ENCODE measurements around the gene PLCL2.
"Not testable (repeated sequence)": the region's sequence is repeated elsewhere in the genome, so short reads cannot be mapped to it uniquely, and the experiment has no call there.

PLCL2 gene

DNA sequence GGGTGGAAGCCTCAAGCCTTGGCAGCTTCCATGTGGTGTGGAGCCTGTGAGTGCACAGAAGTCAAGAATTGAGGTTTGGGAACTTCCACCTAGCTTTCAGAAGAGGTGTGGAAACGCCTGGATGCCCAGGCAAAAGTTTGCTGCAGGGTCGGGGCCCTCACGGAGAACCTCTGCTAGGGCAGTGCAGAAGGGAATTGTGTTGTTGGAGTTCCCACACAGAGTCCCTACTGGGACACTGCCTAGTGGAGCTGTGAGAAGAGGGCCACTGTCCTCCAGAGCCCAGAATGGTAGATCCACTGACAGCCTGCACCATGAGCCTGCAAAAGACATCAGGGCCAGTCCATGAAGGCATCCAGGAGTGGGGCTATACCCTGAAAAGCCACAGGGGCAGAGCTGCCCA is 243.9 kb downstream of the PLCL2 start:
- not testable (repeated sequence) for H3K27me3 ChIP-seq (ENCODE audit: control insufficient read depth in 1 of 2, insufficient read depth in 1 of 2, low read length in 2 of 2); H3K27ac ChIP-seq (ENCODE audit: low read length, poor library complexity, severe bottlenecking); H3K9me3 ChIP-seq (ENCODE audit: control insufficient read depth, low read length); H3K4me1 ChIP-seq (ENCODE audit: control insufficient read depth, insufficient read depth, low read depth, low read length); H3K36me3 ChIP-seq (ENCODE audit: control insufficient read depth in 1 of 2, insufficient read depth in 2 of 2, low read depth in 1 of 2, low read length in 2 of 2); H3K23ac ChIP-seq (ENCODE audit: low read length in 2 of 2); H2BK12ac ChIP-seq (ENCODE audit: low read length in 2 of 2); H3K4me3 ChIP-seq (ENCODE audit: insufficient read depth in 1 of 2, low read depth in 1 of 2, low read length in 2 of 2); DNase-seq; H2AK5ac ChIP-seq (ENCODE audit: low read length, severe bottlenecking); H4K91ac ChIP-seq (ENCODE audit: low read length); H3K4me2 ChIP-seq (ENCODE audit: low read length, poor library complexity, severe bottlenecking); H3K4ac ChIP-seq (ENCODE audit: low read depth in 1 of 2, low read length in 2 of 2); H2BK5ac ChIP-seq (ENCODE audit: low read depth, low read length, poor library complexity, severe bottlenecking); H4K8ac ChIP-seq (ENCODE audit: low read length); H3K14ac ChIP-seq (ENCODE audit: low read length in 2 of 2); H3K79me1 ChIP-seq (replicated peaks; ENCODE audit: low read length, poor library complexity, severe bottlenecking); H2BK120ac ChIP-seq (ENCODE audit: low read depth, low read length); H3K9ac ChIP-seq (ENCODE audit: low read length); H2AFZ ChIP-seq (ENCODE audit: low read depth, low read length); H2BK15ac ChIP-seq (ENCODE audit: low read depth, poor library complexity, severe bottlenecking); H3K18ac ChIP-seq (ENCODE audit: low read depth in 1 of 2, low read length in 2 of 2)
- WGBS = 69% methylated on average over 3 of the region's 3 CpGs

DNA sequence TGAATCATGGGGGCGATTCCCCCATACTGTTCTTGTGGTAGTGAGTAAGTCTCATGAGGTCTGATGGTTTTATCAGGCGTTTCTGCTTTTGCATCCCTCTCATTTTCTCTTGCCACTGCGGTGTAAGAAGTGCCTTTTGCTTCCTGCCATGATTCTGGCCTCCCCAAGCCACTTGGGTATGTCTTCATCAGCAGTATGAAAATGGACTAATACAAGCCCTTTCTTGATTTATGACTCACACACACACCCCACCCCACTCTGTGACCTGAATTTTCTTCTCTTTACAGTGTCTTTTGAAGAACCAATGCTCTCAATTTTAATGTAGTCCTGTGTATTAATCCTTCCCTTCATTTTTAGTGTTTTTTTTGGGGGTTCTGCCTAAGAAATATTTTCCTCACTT is 244.8 kb downstream of the PLCL2 start:
- H3K27ac ChIP-seq (ENCODE audit: low read length, poor library complexity, severe bottlenecking) = no peak overlapping the region
- no peak overlapping the region for H3K18ac ChIP-seq (ENCODE audit: low read depth in 1 of 2, low read length in 2 of 2)
- no peaks in the 10 kb centered on the region for H3K9me3 ChIP-seq (ENCODE audit: control insufficient read depth, low read length)
- no peak for DNase-seq
- H3K4ac ChIP-seq (ENCODE audit: low read depth in 1 of 2, low read length in 2 of 2) = no peak overlapping the region
- H3K23ac ChIP-seq (ENCODE audit: low read length in 2 of 2) = no peak overlapping the region
- no peak overlapping the region for H2BK15ac ChIP-seq (ENCODE audit: low read depth, poor library complexity, severe bottlenecking)
- H3K9ac ChIP-seq (ENCODE audit: low read length) = no peak overlapping the region
- H3K14ac ChIP-seq (ENCODE audit: low read length in 2 of 2) = no peak overlapping the region
- no peak overlapping the region for H2AK5ac ChIP-seq (ENCODE audit: low read length, severe bottlenecking)
- H2AFZ ChIP-seq (ENCODE audit: low read depth, low read length) = no peak overlapping the region
- no peak overlapping the region for H3K4me3 ChIP-seq (ENCODE audit: insufficient read depth in 1 of 2, low read depth in 1 of 2, low read length in 2 of 2)
- no peaks in the 10 kb centered on the region for H3K79me1 ChIP-seq (replicated peaks; ENCODE audit: low read length, poor library complexity, severe bottlenecking)
- no peaks in the 10 kb centered on the region for H3K27me3 ChIP-seq (ENCODE audit: control insufficient read depth in 1 of 2, insufficient read depth in 1 of 2, low read length in 2 of 2)
- no peak overlapping the region for H2BK120ac ChIP-seq (ENCODE audit: low read depth, low read length)
- no peaks in the 10 kb centered on the region for H3K4me1 ChIP-seq (ENCODE audit: control insufficient read depth, insufficient read depth, low read depth, low read length)
- WGBS = 64% methylated on average over 3 of the region's 3 CpGs
- no peak overlapping the region for H4K8ac ChIP-seq (ENCODE audit: low read length)
- H3K36me3 ChIP-seq (ENCODE audit: control insufficient read depth in 1 of 2, insufficient read depth in 2 of 2, low read depth in 1 of 2, low read length in 2 of 2) = no peaks in the 10 kb centered on the region
- no peak overlapping the region for H4K91ac ChIP-seq (ENCODE audit: low read length)
- H2BK5ac ChIP-seq (ENCODE audit: low read depth, low read length, poor library complexity, severe bottlenecking) = no peak overlapping the region
- H2BK12ac ChIP-seq (ENCODE audit: low read length in 2 of 2) = no peak overlapping the region
- H3K4me2 ChIP-seq (ENCODE audit: low read length, poor library complexity, severe bottlenecking) = no peak overlapping the region

DNA sequence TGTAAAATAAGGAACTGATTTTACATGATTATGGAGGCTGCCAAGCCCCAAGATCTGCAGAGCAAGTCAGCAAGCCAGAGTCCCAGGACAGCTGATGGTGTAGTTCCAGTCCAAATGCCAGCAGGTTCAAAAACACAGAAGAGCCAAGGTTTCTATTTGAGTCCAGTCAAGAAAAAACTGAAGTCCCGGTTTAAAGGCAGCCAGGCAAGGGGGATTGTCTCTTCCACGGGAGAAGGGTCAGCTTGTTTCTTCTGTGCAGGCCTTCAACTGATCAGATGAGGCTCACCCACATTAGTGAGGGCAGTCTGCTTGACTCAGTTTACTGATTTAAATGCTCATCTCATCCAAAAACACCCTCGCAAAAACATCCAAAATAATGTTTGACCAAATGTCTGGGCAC is 246.2 kb downstream of the PLCL2 start:
- Histone ChIP-seq H4K91ac (ENCODE audit: low read length) (no peak overlapping the region), H3K4me1 (ENCODE audit: control insufficient read depth, insufficient read depth, low read depth, low read length) (peaks cover under 1% of the 10 kb centered on the region), H3K4me3 (ENCODE audit: insufficient read depth in 1 of 2, low read depth in 1 of 2, low read length in 2 of 2) (no peak overlapping the region), H3K79me1 (replicated peaks; ENCODE audit: low read length, poor library complexity, severe bottlenecking) (no peaks in the 10 kb centered on the region), H3K9me3 (ENCODE audit: control insufficient read depth, low read length) (peaks cover 3% of the 10 kb centered on the region), H3K23ac (ENCODE audit: low read length in 2 of 2) (no peak overlapping the region), H3K18ac (ENCODE audit: low read depth in 1 of 2, low read length in 2 of 2) (no peak overlapping the region), H3K36me3 (ENCODE audit: control insufficient read depth in 1 of 2, insufficient read depth in 2 of 2, low read depth in 1 of 2, low read length in 2 of 2) (no peaks in the 10 kb centered on the region), H2AFZ (ENCODE audit: low read depth, low read length) (no peak overlapping the region), H3K9ac (ENCODE audit: low read length) (no peak overlapping the region), H3K4me2 (ENCODE audit: low read length, poor library complexity, severe bottlenecking) (no peak overlapping the region), H2BK5ac (ENCODE audit: low read depth, low read length, poor library complexity, severe bottlenecking) (no peak overlapping the region), H3K27me3 (ENCODE audit: control insufficient read depth in 1 of 2, insufficient read depth in 1 of 2, low read length in 2 of 2) (no peaks in the 10 kb centered on the region), H3K4ac (ENCODE audit: low read depth in 1 of 2, low read length in 2 of 2) (no peak overlapping the region), H2BK12ac (ENCODE audit: low read length in 2 of 2) (no peak overlapping the region), H3K14ac (ENCODE audit: low read length in 2 of 2) (no peak overlapping the region), H3K27ac (ENCODE audit: low read length, poor library complexity, severe bottlenecking) (no peak overlapping the region), H2BK15ac (ENCODE audit: low read depth, poor library complexity, severe bottlenecking) (no peak overlapping the region), H2AK5ac (ENCODE audit: low read length, severe bottlenecking) (no peak overlapping the region), H4K8ac (ENCODE audit: low read length) (no peak overlapping the region), H2BK120ac (ENCODE audit: low read depth, low read length) (no peak overlapping the region)
- 90% methylated on average over 3 of the region's 3 CpGs for WGBS
- no peak for DNase-seq

DNA sequence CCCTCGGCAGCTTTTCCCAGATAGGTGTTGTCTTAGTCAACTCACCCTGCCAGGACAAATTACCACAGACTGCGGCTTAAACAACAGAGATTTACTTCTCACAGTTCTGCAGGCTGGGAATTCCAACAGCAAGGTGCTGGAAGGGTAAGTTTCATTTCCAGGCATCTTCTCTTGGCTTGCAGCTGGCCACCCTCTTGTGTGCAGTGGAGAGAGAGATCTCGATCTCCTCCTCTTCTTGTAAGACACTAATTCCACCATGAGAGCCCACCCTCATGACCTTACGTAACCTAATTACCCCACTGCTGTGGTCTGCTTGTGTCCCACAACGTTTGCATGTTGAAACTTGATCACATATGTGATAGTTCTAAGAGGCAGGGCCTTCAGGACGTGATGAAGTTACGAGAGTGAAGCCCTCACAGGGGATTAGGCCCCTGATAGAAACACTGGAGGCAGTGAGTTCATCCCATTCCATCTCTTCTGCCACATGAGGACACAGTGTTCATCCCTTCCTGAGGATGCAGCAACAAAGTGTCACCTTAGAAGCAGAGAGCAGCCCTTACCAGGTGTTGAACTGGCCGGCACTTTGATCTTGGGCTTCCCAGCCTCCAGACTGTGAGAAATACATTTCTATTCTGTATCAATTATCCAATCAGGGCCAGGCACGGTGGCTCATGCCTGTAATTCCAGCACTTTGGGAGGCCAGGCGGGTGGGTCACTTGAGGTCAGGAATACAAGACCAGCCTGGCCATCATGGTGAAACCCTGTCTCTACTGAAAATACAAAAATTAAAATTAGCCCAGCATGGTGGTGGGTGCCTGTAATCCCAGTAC is 247.7 kb downstream of the PLCL2 start:
- Histone ChIP-seq H3K4me3 (ENCODE audit: insufficient read depth in 1 of 2, low read depth in 1 of 2, low read length in 2 of 2) (no peak overlapping the region), H3K79me1 (replicated peaks; ENCODE audit: low read length, poor library complexity, severe bottlenecking) (no peaks in the 10 kb centered on the region), H2AFZ (ENCODE audit: low read depth, low read length) (no peak overlapping the region), H3K9me3 (ENCODE audit: control insufficient read depth, low read length) (peaks cover 8% of the 10 kb centered on the region), H3K4ac (ENCODE audit: low read depth in 1 of 2, low read length in 2 of 2) (no peak overlapping the region), H2AK5ac (ENCODE audit: low read length, severe bottlenecking) (no peak overlapping the region), H3K18ac (ENCODE audit: low read depth in 1 of 2, low read length in 2 of 2) (no peak overlapping the region), H3K4me2 (ENCODE audit: low read length, poor library complexity, severe bottlenecking) (no peak overlapping the region), H2BK5ac (ENCODE audit: low read depth, low read length, poor library complexity, severe bottlenecking) (no peak overlapping the region), H3K36me3 (ENCODE audit: control insufficient read depth in 1 of 2, insufficient read depth in 2 of 2, low read depth in 1 of 2, low read length in 2 of 2) (no peaks in the 10 kb centered on the region), H4K8ac (ENCODE audit: low read length) (no peak overlapping the region), H3K27me3 (ENCODE audit: control insufficient read depth in 1 of 2, insufficient read depth in 1 of 2, low read length in 2 of 2) (peaks cover 0 to 5% of the 10 kb centered on the region in 2 experiments), H2BK15ac (ENCODE audit: low read depth, poor library complexity, severe bottlenecking) (no peak overlapping the region), H2BK12ac (ENCODE audit: low read length in 2 of 2) (no peak overlapping the region), H2BK120ac (ENCODE audit: low read depth, low read length) (no peak overlapping the region), H3K14ac (ENCODE audit: low read length in 2 of 2) (no peak overlapping the region), H3K23ac (ENCODE audit: low read length in 2 of 2) (no peak overlapping the region), H3K9ac (ENCODE audit: low read length) (no peak overlapping the region), H4K91ac (ENCODE audit: low read length) (no peak overlapping the region), H3K27ac (ENCODE audit: low read length, poor library complexity, severe bottlenecking) (no peak overlapping the region), H3K4me1 (ENCODE audit: control insufficient read depth, insufficient read depth, low read depth, low read length) (peaks cover 4% of the 10 kb centered on the region)
- 90% methylated on average over 9 of the region's 10 CpGs for WGBS
- DNase-seq = no peak

Data from mesenchymal stem cell (in vitro differentiated cells and primary cell).